Endothelial cell of umbilical vein (primary cell): ENCODE measurements around the gene GUCY1A1. TPM values are rescaled to one million over a fixed set of nuclear protein-coding genes. Genes with fewer than 3 reads are reported as not detected.

ENCODE experiments used
- BruUV-seq: library from RNA; stranded (reverse); fragments of 400-500 nt; replicated peaks from 2 replicates; lab custom pipeline; 2021; lab: Mats Ljungman, UMichigan
- CTCF ChIA-PET: fragments of 300-600, 350-600 bp; sonication (Branson Sonifier 250); formaldehyde crosslinking; loops from one replicate; lab custom pipeline; 2021; ENCODE audit warnings: antibody characterized with exemption, inconsistent platforms; lab: Charles Lee
- POLR2A ChIA-PET: fragments of 300-600, 350-600 bp; sonication (Branson Sonifier 250); formaldehyde crosslinking; loops from one replicate; lab custom pipeline; 2021; ENCODE audit warnings: antibody characterized with exemption, inconsistent platforms; lab: Charles Lee
- DNase-seq: peaks from one replicate; pipeline ENCODE4 v3.0.0-alpha.2; 2011; ENCODE audit warnings: low read depth, low spot score
- FAIRE-seq: peaks from 2 replicates; lab custom pipeline; 2011; peaks lifted over from hg19 to GRCh38; lab: Jason Lieb, UNC
- H2AFZ ChIP-seq: 2 replicates; pipeline ENCODE4 v1.6.0; 2012; ENCODE audit warnings: low read depth, low read length, control low read depth, inconsistent platforms
- H3K27ac ChIP-seq: 2 replicates; pipeline ENCODE4 v1.5.1; 2011; ENCODE audit warnings: low read depth, mild to moderate bottlenecking, control low read depth, low read length, moderate library complexity; ENCODE audit not compliant: insufficient read depth
- H3K27me3 ChIP-seq, 2 experiments: 2 replicates each; pipeline versions ENCODE4 v1.6.0 to v1.6.1; 2011; ENCODE audit warnings: low read length in 2 of 2, mixed read lengths in 1 of 2; ENCODE audit not compliant: control insufficient read depth in 2 of 2, insufficient read depth in 2 of 2
- H3K36me3 ChIP-seq, 2 experiments: 2 replicates in 1 of 2; 3 replicates in 1 of 2; pipeline ENCODE4 v1.5.1; 2011; ENCODE audit warnings: low read length in 2 of 2, mild to moderate bottlenecking in 1 of 2, moderate library complexity in 1 of 2; ENCODE audit not compliant: control insufficient read depth in 2 of 2, insufficient read depth in 2 of 2; ENCODE audit errors: extremely low read depth in 1 of 2
- H3K4me1 ChIP-seq: 3 replicates; pipeline ENCODE4 v1.5.1; 2011; ENCODE audit warnings: mild to moderate bottlenecking, low read length; ENCODE audit not compliant: control insufficient read depth, insufficient read depth; ENCODE audit errors: extremely low read depth
- H3K4me2 ChIP-seq: 2 replicates; pipeline ENCODE4 v1.6.1; 2011; ENCODE audit warnings: low read length, control low read depth, mixed read lengths; ENCODE audit not compliant: insufficient read depth
- H3K4me3 ChIP-seq, 3 experiments: fragments of 200-600 bp in 1 of 3; sonication (generic), shearing (Covaris generic) in 1 of 3; replicated peaks in 1 of 3; 2 replicates each; pipeline ENCODE4 v1.5.1; 2011 to 2016; ENCODE audit warnings: control low read depth in 3 of 3, low read length in 3 of 3, mild to moderate bottlenecking in 2 of 3, inconsistent platforms in 1 of 3, low read depth in 1 of 3, moderate library complexity in 1 of 3; ENCODE audit not compliant: insufficient read depth in 1 of 3
- H3K79me2 ChIP-seq: 2 replicates; pipeline ENCODE4 v1.6.0; 2012; ENCODE audit warnings: low read length, inconsistent platforms; ENCODE audit not compliant: control insufficient read depth, insufficient read depth
- H3K9ac ChIP-seq: replicated peaks from 2 replicates; pipeline ENCODE3; 2011; ENCODE audit warnings: low read length, control low read depth; ENCODE audit not compliant: insufficient read depth; ENCODE audit errors: extremely low read depth
- H3K9me1 ChIP-seq: replicated peaks from 3 replicates; pipeline ENCODE4 v1.6.0; 2011; ENCODE audit warnings: mild to moderate bottlenecking, low read length; ENCODE audit not compliant: control insufficient read depth, insufficient read depth; ENCODE audit errors: extremely low read depth
- H3K9me3 ChIP-seq: replicated peaks from 2 replicates; pipeline ENCODE4 v1.5.1; 2012; ENCODE audit warnings: low read length, inconsistent platforms; ENCODE audit not compliant: control insufficient read depth, insufficient read depth
- H4K20me1 ChIP-seq: replicated peaks from 2 replicates; pipeline ENCODE3; 2011; ENCODE audit warnings: mild to moderate bottlenecking, low read length; ENCODE audit not compliant: control insufficient read depth, insufficient read depth; ENCODE audit errors: extremely low read depth
- EZH2 ChIP-seq: IDR thresholded peaks from 2 replicates; pipeline ENCODE4 v1.6.1; 2012; ENCODE audit warnings: borderline replicate concordance, low read depth, mild to moderate bottlenecking, moderate library complexity, low read length, inconsistent platforms; ENCODE audit not compliant: severe bottlenecking
- FOS ChIP-seq: IDR thresholded peaks from 2 replicates; pipeline ENCODE4 v1.6.1; 2011; ENCODE audit warnings: mild to moderate bottlenecking, low read length, moderate library complexity, borderline replicate concordance; ENCODE audit not compliant: insufficient read depth
- GATA2 ChIP-seq: IDR thresholded peaks from 2 replicates; pipeline ENCODE4 v1.7.0; 2011; ENCODE audit warnings: low read depth, mild to moderate bottlenecking, moderate library complexity, mixed read lengths, low read length; ENCODE audit not compliant: insufficient read length, insufficient read depth
- JUN ChIP-seq: IDR thresholded peaks from 2 replicates; pipeline ENCODE4 v1.6.1; 2011; ENCODE audit warnings: borderline replicate concordance, low read depth; ENCODE audit not compliant: insufficient read length, insufficient read depth
- MAX ChIP-seq: IDR thresholded peaks from 2 replicates; pipeline ENCODE4 v1.6.1; 2011; ENCODE audit not compliant: insufficient read depth, insufficient read length
- MYC ChIP-seq: IDR thresholded peaks from one replicate; pipeline ENCODE4 v1.6.1; 2011; ENCODE audit warnings: mild to moderate bottlenecking, low read depth, low read length
- POLR2A ChIP-seq: IDR thresholded peaks from 2 replicates; pipeline ENCODE4 v1.6.1; 2012; ENCODE audit warnings: low read depth, mild to moderate bottlenecking, control low read depth, low read length
- POLR2AphosphoS5 ChIP-seq: IDR thresholded peaks from 2 replicates; pipeline ENCODE4 v1.6.1; 2012; ENCODE audit warnings: low read depth, mild to moderate bottlenecking, control low read depth, low read length, moderate library complexity; ENCODE audit not compliant: insufficient read depth
- dilution Hi-C: fragments of 300-500 bp; cut with MboI; formaldehyde crosslinking; loops from one replicate; pipeline ENCODE4 v1.15.0; 2019; ENCODE audit warnings: low sequenced_read_pairs; ENCODE audit not compliant: extremely low pct_ligation_motif_present
- intact Hi-C: fragments of 100-400 bp; cut with micrococcal nuclease; formaldehyde crosslinking; loops from one replicate; pipeline ENCODE4 v1.10.0; 2022
- polyA plus RNA-seq, 4 experiments: library from polyadenylated mRNA; depleted of rRNA in 3 of 4; stranded (reverse) in 3 of 4; unstranded in 1 of 4; fragments of >200 nt; gene quantifications; 2 replicates each; pipeline versions ENCODE4 v1.2.1 to v1.2.3, GENCODE V29; 2011 to 2012; ENCODE audit warnings: missing spikeins in 1 of 4
- total RNA-seq: library from RNA; stranded (reverse); gene quantifications from 2 replicates; pipeline ENCODE4 v1.2.3, GENCODE V29; 2021
- TF ChIP-seq, protein P1 (sequence below), 2 donors: IDR thresholded peaks; 1 replicate in 1 of 2; 2 replicates in 1 of 2; pipeline ENCODE4 v1.5.1; 2011; ENCODE audit warnings: low read length in 2 of 2, mild to moderate bottlenecking in 2 of 2, moderate library complexity in 2 of 2, control low read depth in 1 of 2, inconsistent platforms in 1 of 2, low read depth in 1 of 2; ENCODE audit not compliant: insufficient read depth in 1 of 2; ENCODE audit errors: extremely low read depth in 1 of 2

GUCY1A1 gene
- total and polyA plus RNA-seq, 2 donors (not counting 3 experiments of a cell fraction or from before 2014, with no cell fraction given) = 1.3 to 4.4 TPM

GRCh38 chr4:155656025-155656424 lies 10.6 kb upstream of the GUCY1A1 start:
- POLR2A ChIA-PET = no interaction called here

More at GRCh38 chr4:155656025-155656424, 10.6 kb upstream of the GUCY1A1 start:
- Histone ChIP-seq H3K36me3 (no peaks in the 10 kb centered on the region), H2AFZ (no peak overlapping the region), H3K4me2 (no peak overlapping the region), H3K79me2 (no peaks in the 10 kb centered on the region), H3K9me3 (no peaks in the 10 kb centered on the region), H3K9me1 (no peaks in the 10 kb centered on the region), H3K27me3 (peaks cover 0 to 3% of the 10 kb centered on the region in 2 experiments), H3K9ac (no peak overlapping the region), H3K4me3 (no peak overlapping the region), H3K4me1 (no peaks in the 10 kb centered on the region), H4K20me1 (no peaks in the 10 kb centered on the region), H3K27ac (no peak overlapping the region)
- FAIRE-seq (no peak), DNase-seq (no peak)
- intact Hi-C loops = no loop called here
- dilution Hi-C loops = no loop called here
- CTCF ChIA-PET = no interaction called here
- TF ChIP-seq POLR2A (no peak), FOS (no peak), MAX (no peak), EZH2 (no peak), JUN (no peak), MYC (no peak), POLR2AphosphoS5 (no peak), GATA2 (no peak)
- TF ChIP-seq, protein P1, sequence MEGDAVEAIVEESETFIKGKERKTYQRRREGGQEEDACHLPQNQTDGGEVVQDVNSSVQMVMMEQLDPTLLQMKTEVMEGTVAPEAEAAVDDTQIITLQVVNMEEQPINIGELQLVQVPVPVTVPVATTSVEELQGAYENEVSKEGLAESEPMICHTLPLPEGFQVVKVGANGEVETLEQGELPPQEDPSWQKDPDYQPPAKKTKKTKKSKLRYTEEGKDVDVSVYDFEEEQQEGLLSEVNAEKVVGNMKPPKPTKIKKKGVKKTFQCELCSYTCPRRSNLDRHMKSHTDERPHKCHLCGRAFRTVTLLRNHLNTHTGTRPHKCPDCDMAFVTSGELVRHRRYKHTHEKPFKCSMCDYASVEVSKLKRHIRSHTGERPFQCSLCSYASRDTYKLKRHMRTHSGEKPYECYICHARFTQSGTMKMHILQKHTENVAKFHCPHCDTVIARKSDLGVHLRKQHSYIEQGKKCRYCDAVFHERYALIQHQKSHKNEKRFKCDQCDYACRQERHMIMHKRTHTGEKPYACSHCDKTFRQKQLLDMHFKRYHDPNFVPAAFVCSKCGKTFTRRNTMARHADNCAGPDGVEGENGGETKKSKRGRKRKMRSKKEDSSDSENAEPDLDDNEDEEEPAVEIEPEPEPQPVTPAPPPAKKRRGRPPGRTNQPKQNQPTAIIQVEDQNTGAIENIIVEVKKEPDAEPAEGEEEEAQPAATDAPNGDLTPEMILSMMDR (IDR thresholded peaks at IDR 0.05; ENCODE audit: extremely low read depth in 1 of 2, insufficient read depth in 1 of 2, low read depth in 1 of 2, low read length in 2 of 2) = no peak
- BruUV-seq = no TSS peak
